ENCODE results near the gene DENND2C. TPM values are rescaled to one million over a fixed set of nuclear protein-coding genes. Genes with fewer than 3 reads are reported as not detected.

DENND2C gene
- total RNA-seq, 1 donor, result 2.6 TPM

GRCh38 chr1:114670083-114671010 is 498 bp upstream of the DENND2C start:
- H3K4me3 ChIP-seq (ENCODE audit: low read depth, low read length), result peak overlapping the region; percentile 77
- DNase-seq (ENCODE audit: low read depth), result peak; percentile 83
- peak; percentile 4 for TF ChIP-seq CTCF (IDR thresholded peaks at IDR 0.05; ENCODE audit: insufficient read depth, low read depth, low read length)

GRCh38 chr1:114668784-114669561 is 876 bp downstream of the DENND2C start:
- DNase-seq (ENCODE audit: low read depth), result no peak
- TF ChIP-seq CTCF (IDR thresholded peaks at IDR 0.05; ENCODE audit: insufficient read depth, low read depth, low read length), result no peak
- peak overlapping the region; percentile 77 for H3K4me3 ChIP-seq (ENCODE audit: low read depth, low read length)

- no peak for DNase-seq (ENCODE audit: low read depth)
- TF ChIP-seq CTCF (IDR thresholded peaks at IDR 0.05; ENCODE audit: insufficient read depth, low read depth, low read length), result no peak
- H3K4me3 ChIP-seq (ENCODE audit: low read depth, low read length), result no peak overlapping the region
These were observed 1.5 kb downstream of the DENND2C start for GRCh38 chr1:114668373-114668772.

DNA sequence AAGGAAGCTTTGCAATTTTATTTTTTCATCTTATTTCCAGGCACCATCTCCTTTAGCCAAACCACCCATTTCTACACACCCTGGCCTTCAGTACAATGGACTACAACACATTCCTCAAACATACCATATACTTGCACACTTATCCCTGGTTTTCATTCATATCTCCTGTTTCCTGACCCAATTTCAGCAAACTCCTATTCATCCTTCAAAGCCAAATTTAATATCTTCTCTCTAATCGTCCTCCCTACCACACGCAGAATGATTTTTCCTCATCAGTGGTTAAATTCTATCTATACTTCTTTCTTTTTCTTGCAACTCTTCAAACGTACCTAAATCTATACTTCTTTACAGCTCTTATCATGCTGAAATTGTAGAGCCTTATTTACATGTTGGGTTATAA is 2.9 kb downstream of the DENND2C start:
- no peak for TF ChIP-seq CTCF (IDR thresholded peaks at IDR 0.05; ENCODE audit: insufficient read depth, low read depth, low read length)
- no peak overlapping the region for H3K4me3 ChIP-seq (ENCODE audit: low read depth, low read length)
- no peak for DNase-seq (ENCODE audit: low read depth)

DNA sequence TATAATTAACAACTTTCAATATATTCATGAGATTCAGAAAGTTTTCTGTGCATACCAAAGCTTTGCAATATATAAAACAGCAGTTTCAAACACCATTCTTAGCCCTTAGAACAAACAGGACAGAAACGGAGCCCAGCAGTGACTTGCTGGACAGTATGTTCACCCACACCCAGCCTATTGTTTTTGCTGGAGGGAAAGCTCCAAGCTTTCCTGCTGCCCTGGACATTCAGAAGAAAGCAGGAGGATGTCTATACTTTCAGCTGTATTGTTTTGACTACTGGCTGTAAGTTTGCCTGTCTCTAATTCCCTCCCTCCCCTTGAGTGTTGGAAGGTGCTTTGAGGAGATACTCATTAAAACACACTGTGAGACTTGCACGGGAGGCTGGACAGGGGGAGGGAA is 9.6 kb downstream of the DENND2C start:
- H3K4me3 ChIP-seq (ENCODE audit: low read depth, low read length), result no peak overlapping the region
- no peak for DNase-seq (ENCODE audit: low read depth)
- no peak for TF ChIP-seq CTCF (IDR thresholded peaks at IDR 0.05; ENCODE audit: insufficient read depth, low read depth, low read length)

DNA sequence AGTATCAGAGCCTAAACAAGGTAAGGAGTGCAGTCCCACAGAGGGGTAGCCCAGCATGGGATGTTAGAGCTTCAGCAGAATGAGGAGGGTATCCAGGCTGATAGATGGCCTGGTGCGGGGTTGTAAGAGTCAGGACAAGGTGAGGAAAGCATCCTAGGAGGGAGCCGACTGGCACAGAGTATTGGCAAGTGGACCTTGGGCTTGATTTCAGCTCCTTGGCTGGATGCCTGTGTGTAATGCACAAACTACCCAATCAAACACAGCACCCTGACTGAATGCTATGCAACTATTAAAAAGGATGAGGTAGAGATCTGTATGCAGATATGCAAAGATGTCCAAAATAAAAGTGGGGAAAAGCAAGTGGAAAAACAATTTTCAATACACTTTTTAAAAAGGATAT is 18.0 kb downstream of the DENND2C start:
- no peak for DNase-seq (ENCODE audit: low read depth)
- no peak overlapping the region for H3K4me3 ChIP-seq (ENCODE audit: low read depth, low read length)
- TF ChIP-seq CTCF (IDR thresholded peaks at IDR 0.05; ENCODE audit: insufficient read depth, low read depth, low read length), result no peak

All from fibroblast of villous mesenchyme (primary cell).